Measurements from ENCODE around the gene DIP2C. TPM values are rescaled to one million over a fixed set of nuclear protein-coding genes. Genes with fewer than 3 reads are reported as not detected.
A peak's percentile ranks its signal among the peaks of the same experiment; 100 is the strongest.
"Not testable (repeated sequence)": the region's sequence is repeated elsewhere in the genome, so short reads cannot be mapped to it uniquely, and the experiment has no call there.

Gene DIP2C
- total and polyA plus RNA-seq, 7 experiments from 2014 or later: 1.1 to 8.7 (median 4.5) TPM

GRCh38 chr10:324593-324992, 364.9 kb downstream of the DIP2C start:
- H3K9me3 ChIP-seq (ENCODE audit: control insufficient read depth in 2 of 3, low read length in 3 of 3): no peaks in the 10 kb centered on the region
- Mint-ChIP-seq H3K9me3 (peaks cover 0 to 2% (median 0%) of the 10 kb centered on the region in 11 donors), H3K4me1 (peaks cover 12 to 24% (median 16%) of the 10 kb centered on the region in 7 donors), H3K27ac (peak overlapping the region in 1 of 9 donors; percentile 56), H3K36me3 (peaks cover 3 to 24% (median 8%) of the 10 kb centered on the region in 5 donors), H3K27me3 (peaks cover 0 to 4% (median 0%) of the 10 kb centered on the region in 5 donors), H3K4me3 (peak overlapping the region in 1 of 10 donors; percentile 21)
- DNase-seq (no peak), ATAC-seq (no peak)
- H3K4me3 ChIP-seq (ENCODE audit: low read length): no peak overlapping the region
- intact Hi-C loops (cut with micrococcal nuclease): no loop called here
- peaks cover 4 to 5% of the 10 kb centered on the region in 2 donors for H3K4me1 ChIP-seq (ENCODE audit: control insufficient read depth in 2 of 2, insufficient read depth in 2 of 2, low read length in 2 of 2)
- no peak overlapping the region for H3K27ac ChIP-seq (ENCODE audit: low read depth, low read length)
- peaks cover 0 to 9% (median 0%) of the 10 kb centered on the region in 3 experiments for H3K36me3 ChIP-seq (ENCODE audit: control insufficient read depth in 2 of 3, insufficient read depth in 3 of 3, low read length in 3 of 3)
- CTCF ChIA-PET: no interaction called here
- POLR2A ChIA-PET: no interaction called here
- H3K27me3 ChIP-seq (ENCODE audit: control insufficient read depth in 2 of 2, insufficient read depth in 2 of 2, low read length in 2 of 2): no peaks in the 10 kb centered on the region

GRCh38 chr10:323651-324293, 365.7 kb downstream of the DIP2C start:
- CTCF ChIA-PET: no interaction called here
- peaks cover 7 to 16% (median 10%) of the 10 kb centered on the region in 7 donors for H3K4me1 Mint-ChIP-seq
- Histone ChIP-seq H3K36me3 (ENCODE audit: control insufficient read depth in 2 of 3, insufficient read depth in 3 of 3, low read length in 3 of 3) (peaks cover 0 to 9% (median 0%) of the 10 kb centered on the region in 3 experiments), H3K4me1 (ENCODE audit: control insufficient read depth in 2 of 2, insufficient read depth in 2 of 2, low read length in 2 of 2) (peaks cover 0 to 5% of the 10 kb centered on the region in 2 donors), H3K4me3 (ENCODE audit: low read length) (peak overlapping the region; percentile 28), H3K27ac (ENCODE audit: low read depth, low read length) (no peak overlapping the region), H3K9me3 (ENCODE audit: control insufficient read depth in 2 of 3, low read length in 3 of 3) (no peaks in the 10 kb centered on the region), H3K27me3 (ENCODE audit: control insufficient read depth in 2 of 2, insufficient read depth in 2 of 2, low read length in 2 of 2) (no peaks in the 10 kb centered on the region)
- H3K36me3 Mint-ChIP-seq: peaks cover 3 to 24% (median 8%) of the 10 kb centered on the region in 5 donors
- DNase-seq (peak in 1 of 9 donors; percentile 28), ATAC-seq (peak; percentile 92)
- peak overlapping the region in 8 of 10 donors; percentile 24 to 79 (median 46) for H3K4me3 Mint-ChIP-seq
- no peaks in the 10 kb centered on the region for H3K9me3 Mint-ChIP-seq
- POLR2A ChIA-PET: no interaction called here
- peak overlapping the region in 4 of 9 donors; percentile 28 to 76 (median 64) for H3K27ac Mint-ChIP-seq
- intact Hi-C loops (cut with micrococcal nuclease): no loop called here
- peaks cover 0 to 4% (median 0%) of the 10 kb centered on the region in 5 donors for H3K27me3 Mint-ChIP-seq

GRCh38 chr10:323046-323445, 366.4 kb downstream of the DIP2C start:
- H3K27ac Mint-ChIP-seq; H3K9me3 ChIP-seq (ENCODE audit: control insufficient read depth in 2 of 3, low read length in 3 of 3); H3K4me3 ChIP-seq (ENCODE audit: low read length); POLR2A ChIA-PET; H3K27me3 ChIP-seq (ENCODE audit: control insufficient read depth in 2 of 2, insufficient read depth in 2 of 2, low read length in 2 of 2); H3K4me1 ChIP-seq (ENCODE audit: control insufficient read depth in 2 of 2, insufficient read depth in 2 of 2, low read length in 2 of 2); H3K9me3 Mint-ChIP-seq; H3K4me3 Mint-ChIP-seq; H3K27me3 Mint-ChIP-seq; CTCF ChIA-PET; intact Hi-C loops (cut with micrococcal nuclease); ATAC-seq; DNase-seq; H3K27ac ChIP-seq (ENCODE audit: low read depth, low read length): not testable (repeated sequence)
- peaks cover 0 to 11% (median 0%) of the 10 kb centered on the region in 3 experiments for H3K36me3 ChIP-seq (ENCODE audit: control insufficient read depth in 2 of 3, insufficient read depth in 3 of 3, low read length in 3 of 3)
- peaks cover 6 to 12% (median 10%) of the 10 kb centered on the region in 7 donors for H3K4me1 Mint-ChIP-seq
- peaks cover 3 to 24% (median 8%) of the 10 kb centered on the region in 5 donors for H3K36me3 Mint-ChIP-seq

- peak overlapping the region in 4 of 9 donors; percentile 35 to 75 (median 60) for H3K27ac Mint-ChIP-seq
- peaks cover 0 to 4% (median 0%) of the 10 kb centered on the region in 3 experiments for H3K36me3 ChIP-seq (ENCODE audit: control insufficient read depth in 2 of 3, insufficient read depth in 3 of 3, low read length in 3 of 3)
- CTCF ChIA-PET: no interaction called here
- H3K4me1 Mint-ChIP-seq: peaks cover 8 to 15% (median 13%) of the 10 kb centered on the region in 7 donors
- peak overlapping the region in 1 of 10 donors; percentile 20 for H3K4me3 Mint-ChIP-seq
- POLR2A ChIA-PET: no interaction called here
- H3K27me3 Mint-ChIP-seq: peaks cover 0 to 7% (median 0%) of the 10 kb centered on the region in 5 donors
- peaks cover 0 to 5% of the 10 kb centered on the region in 2 donors for H3K4me1 ChIP-seq (ENCODE audit: control insufficient read depth in 2 of 2, insufficient read depth in 2 of 2, low read length in 2 of 2)
- DNase-seq: no peak
- intact Hi-C loops (cut with micrococcal nuclease): no loop called here
- H3K9me3 Mint-ChIP-seq: no peaks in the 10 kb centered on the region
- H3K36me3 Mint-ChIP-seq: peaks cover 3 to 24% (median 11%) of the 10 kb centered on the region in 5 donors
- H3K27me3 ChIP-seq (ENCODE audit: control insufficient read depth in 2 of 2, insufficient read depth in 2 of 2, low read length in 2 of 2): no peaks in the 10 kb centered on the region
- H3K4me3 ChIP-seq (ENCODE audit: low read length): no peak overlapping the region
- H3K9me3 ChIP-seq (ENCODE audit: control insufficient read depth in 2 of 3, low read length in 3 of 3): no peaks in the 10 kb centered on the region
- no peak overlapping the region for H3K27ac ChIP-seq (ENCODE audit: low read depth, low read length)
- no peak for ATAC-seq
Observed at GRCh38 chr10:320771-321170, 368.7 kb downstream of the DIP2C start.

- peak overlapping the region in 2 of 9 donors; percentile 18 to 58 for H3K27ac Mint-ChIP-seq
- peaks cover 2 to 21% (median 13%) of the 10 kb centered on the region in 7 donors for H3K4me1 Mint-ChIP-seq
- no peak overlapping the region for H3K27ac ChIP-seq (ENCODE audit: low read depth, low read length)
- POLR2A ChIA-PET: no interaction called here
- peaks cover 0 to 4% (median 0%) of the 10 kb centered on the region in 5 donors for H3K27me3 Mint-ChIP-seq
- no peaks in the 10 kb centered on the region for H3K9me3 ChIP-seq (ENCODE audit: control insufficient read depth in 2 of 3, low read length in 3 of 3)
- intact Hi-C loops (cut with micrococcal nuclease): no loop called here
- H3K4me1 ChIP-seq (ENCODE audit: control insufficient read depth in 2 of 2, insufficient read depth in 2 of 2, low read length in 2 of 2): peaks cover 0 to 16% of the 10 kb centered on the region in 2 donors
- no peak overlapping the region for H3K4me3 Mint-ChIP-seq
- H3K36me3 Mint-ChIP-seq: peaks cover 0 to 13% (median 3%) of the 10 kb centered on the region in 5 donors
- ATAC-seq (no peak), DNase-seq (no peak)
- H3K27me3 ChIP-seq (ENCODE audit: control insufficient read depth in 2 of 2, insufficient read depth in 2 of 2, low read length in 2 of 2): no peaks in the 10 kb centered on the region
- CTCF ChIA-PET: interaction anchor here (0.6 kb wide), 1 partner anchor 27 kb away, joined by 3 read pairs; no protein-coding TSS in a partner anchor
- no peaks in the 10 kb centered on the region for H3K9me3 Mint-ChIP-seq
- no peak overlapping the region for H3K4me3 ChIP-seq (ENCODE audit: low read length)
- peaks cover 0 to 4% (median 0%) of the 10 kb centered on the region in 3 experiments for H3K36me3 ChIP-seq (ENCODE audit: control insufficient read depth in 2 of 3, insufficient read depth in 3 of 3, low read length in 3 of 3)
Observed at GRCh38 chr10:317926-318325, 371.5 kb downstream of the DIP2C start.

- peak in 2 of 9 donors; percentile 3 to 30 for DNase-seq
- POLR2A ChIA-PET: no interaction called here
- ATAC-seq: peak; percentile 89
- H3K27ac Mint-ChIP-seq: peak overlapping the region in 5 of 9 donors; percentile 18 to 68 (median 58)
- Histone ChIP-seq H3K27ac (ENCODE audit: low read depth, low read length) (no peak overlapping the region), H3K36me3 (ENCODE audit: control insufficient read depth in 2 of 3, insufficient read depth in 3 of 3, low read length in 3 of 3) (peaks cover 0 to 4% (median 0%) of the 10 kb centered on the region in 3 experiments), H3K27me3 (ENCODE audit: control insufficient read depth in 2 of 2, insufficient read depth in 2 of 2, low read length in 2 of 2) (no peaks in the 10 kb centered on the region), H3K4me1 (ENCODE audit: control insufficient read depth in 2 of 2, insufficient read depth in 2 of 2, low read length in 2 of 2) (peaks cover 0 to 16% of the 10 kb centered on the region in 2 donors), H3K9me3 (ENCODE audit: control insufficient read depth in 2 of 3, low read length in 3 of 3) (no peaks in the 10 kb centered on the region), H3K4me3 (ENCODE audit: low read length) (no peak overlapping the region)
- intact Hi-C loops (cut with micrococcal nuclease): no loop called here
- H3K36me3 Mint-ChIP-seq: peaks cover 0 to 13% (median 3%) of the 10 kb centered on the region in 5 donors
- no peaks in the 10 kb centered on the region for H3K9me3 Mint-ChIP-seq
- CTCF ChIA-PET: interaction anchor here (0.6 kb wide), 1 partner anchor 26 kb away, joined by 3 read pairs; no protein-coding TSS in a partner anchor
- peaks cover 2 to 21% (median 13%) of the 10 kb centered on the region in 7 donors for H3K4me1 Mint-ChIP-seq
- peaks cover 0 to 4% (median 0%) of the 10 kb centered on the region in 5 donors for H3K27me3 Mint-ChIP-seq
- H3K4me3 Mint-ChIP-seq: peak overlapping the region in 2 of 10 donors; percentile 21 to 32
Observed at GRCh38 chr10:317271-317769, 372.1 kb downstream of the DIP2C start.
